HG03575 (cell line): Measurements from ENCODE around the gene SMYD2.

Source experiments
- ATAC-seq: cut with Tn5 transposase; IDR thresholded peaks from one replicate; pipeline ENCODE4 v1.9.1; 2021; ENCODE audit not compliant: unreplicated experiment, insufficient number of reproducible peaks, low FRiP score; ENCODE audit errors: extremely low read depth

SMYD2 gene

GRCh38 chr1:214379236-214379970 lies 98.4 kb downstream of the SMYD2 start:
- no peak for ATAC-seq

GRCh38 chr1:214380396-214380795 lies 99.4 kb downstream of the SMYD2 start:
- no peak for ATAC-seq

- no peak for ATAC-seq
Measured at GRCh38 chr1:214380986-214381695, 100.2 kb downstream of the SMYD2 start.

GRCh38 chr1:214383381-214384372 lies 102.7 kb downstream of the SMYD2 start:
- ATAC-seq = no peak

GRCh38 chr1:214384373-214385079 lies 103.6 kb downstream of the SMYD2 start:
- no peak for ATAC-seq

GRCh38 chr1:214385428-214385827 lies 104.5 kb downstream of the SMYD2 start:
- ATAC-seq = no peak

GRCh38 chr1:214386333-214386732 lies 105.4 kb downstream of the SMYD2 start:
- ATAC-seq = no peak
